H1 (cell line): ENCODE measurements around the gene OAT. TPM values are rescaled to one million over a fixed set of nuclear protein-coding genes. Genes with fewer than 3 reads are reported as not detected.

ENCODE experiments used
- CTCF ChIA-PET: fragments of 300-600 bp; sonication (Branson Sonifier 250); formaldehyde crosslinking; loops from one replicate; lab custom pipeline; 2021; ENCODE audit not compliant: partially characterized antibody; lab: Charles Lee
- POLR2A ChIA-PET: fragments of 300-600 bp; sonication (Branson Sonifier 250); formaldehyde crosslinking; loops from one replicate; lab custom pipeline; 2021; ENCODE audit warnings: inconsistent platforms; ENCODE audit not compliant: partially characterized antibody; lab: Charles Lee
- DNase-seq, 2 experiments: peaks; one replicate each; pipeline versions ENCODE4 v3.0.0 to v3.0.0-alpha.2; 2010 to 2022; ENCODE audit warnings: low spot score in 2 of 2, low read depth in 1 of 2, mixed read lengths in 1 of 2
- FAIRE-seq: peaks from 2 replicates; lab custom pipeline; 2011; peaks lifted over from hg19 to GRCh38; lab: Jason Lieb, UNC
- H2AFZ ChIP-seq: 2 replicates; pipeline ENCODE4 v1.8.1; 2012; ENCODE audit warnings: low read length, inconsistent platforms
- H2AK5ac ChIP-seq: 2 replicates; pipeline ENCODE4 v1.6.1; 2013; ENCODE audit warnings: low read depth, low read length
- H2BK120ac ChIP-seq: replicated peaks from 2 replicates; pipeline ENCODE3; 2013; ENCODE audit warnings: low read depth, low read length, inconsistent platforms
- H2BK12ac ChIP-seq: 2 replicates; pipeline ENCODE4 v1.6.1; 2013; ENCODE audit warnings: low read depth, low read length
- H2BK15ac ChIP-seq: 2 replicates; pipeline ENCODE4 v1.6.1; 2013; ENCODE audit warnings: low read length
- H2BK20ac ChIP-seq: 2 replicates; pipeline ENCODE4 v1.6.1; 2013; ENCODE audit warnings: low read length
- H2BK5ac ChIP-seq: 2 replicates; pipeline ENCODE4 v1.6.1; 2013; ENCODE audit warnings: low read depth, low read length
- H3K14ac ChIP-seq: 2 replicates; pipeline ENCODE4 v1.6.1; 2013; ENCODE audit warnings: inconsistent platforms; ENCODE audit not compliant: insufficient read length
- H3K18ac ChIP-seq: 2 replicates; pipeline ENCODE4 v1.6.1; 2013; ENCODE audit warnings: low read length; ENCODE audit errors: extremely low read depth
- H3K23ac ChIP-seq: 2 replicates; pipeline ENCODE4 v1.6.1; 2013; ENCODE audit warnings: inconsistent platforms; ENCODE audit not compliant: insufficient read length
- H3K23me2 ChIP-seq: 2 replicates; pipeline ENCODE4 v1.6.1; 2013; ENCODE audit warnings: low read depth, low read length
- H3K27ac ChIP-seq: 2 replicates; pipeline ENCODE4 v1.6.1; 2011; ENCODE audit warnings: low read depth, low read length, inconsistent platforms
- H3K27me3 ChIP-seq, 4 experiments: replicated peaks in 1 of 4; 1 replicate in 1 of 4; 2 replicates in 3 of 4; pipeline versions ENCODE4 v1.6.1 to v1.8.1; 2011 to 2013; ENCODE audit warnings: low read length in 3 of 4, mild to moderate bottlenecking in 3 of 4, inconsistent platforms in 2 of 4, mixed read lengths in 2 of 4, moderate library complexity in 1 of 4; ENCODE audit not compliant: control insufficient read depth in 3 of 4, insufficient read depth in 3 of 4; ENCODE audit errors: extremely low read depth in 1 of 4
- H3K36me3 ChIP-seq, 4 experiments: 2 replicates each; pipeline versions ENCODE4 v1.6.1 to v1.8.1; 2011 to 2013; ENCODE audit warnings: mild to moderate bottlenecking in 4 of 4, low read length in 3 of 4, moderate library complexity in 2 of 4, control low read depth in 1 of 4, inconsistent platforms in 1 of 4; ENCODE audit not compliant: insufficient read depth in 4 of 4, control insufficient read depth in 2 of 4
- H3K4ac ChIP-seq: replicated peaks from 2 replicates; pipeline ENCODE3; 2013; ENCODE audit warnings: low read length, low read depth, mixed read lengths, inconsistent platforms; ENCODE audit not compliant: insufficient read length
- H3K4me1 ChIP-seq, 4 experiments: replicated peaks in 1 of 4; 1 replicate in 1 of 4; 2 replicates in 3 of 4; pipeline versions ENCODE4 v1.6.1 to v1.8.1; 2011 to 2013; ENCODE audit warnings: low read length in 3 of 4, inconsistent platforms in 2 of 4, mixed read lengths in 1 of 4; ENCODE audit not compliant: insufficient read depth in 4 of 4, control insufficient read depth in 3 of 4
- H3K4me2 ChIP-seq, 2 experiments: 2 replicates each; pipeline versions ENCODE4 v1.6.1 to v1.8.1; 2011 to 2013; ENCODE audit warnings: low read depth in 2 of 2, low read length in 2 of 2, control low read depth in 1 of 2, inconsistent platforms in 1 of 2, mild to moderate bottlenecking in 1 of 2; ENCODE audit not compliant: insufficient read depth in 1 of 2
- H3K4me3 ChIP-seq, 4 experiments: fragments of 200-600, 300-600 bp in 1 of 4; sonication (generic), shearing (Covaris generic), sonication (Bioruptor Twin) in 1 of 4; 2 replicates each; pipeline versions ENCODE4 v1.5.1 to v1.8.1; 2011 to 2016; ENCODE audit warnings: low read length in 4 of 4, low read depth in 3 of 4, control low read depth in 2 of 4, inconsistent platforms in 2 of 4, mild to moderate bottlenecking in 2 of 4, mixed read lengths in 1 of 4, moderate library complexity in 1 of 4; ENCODE audit not compliant: insufficient read depth in 2 of 4; ENCODE audit errors: extremely low read depth in 1 of 4
- H3K56ac ChIP-seq: replicated peaks from 2 replicates; pipeline ENCODE3; 2013; ENCODE audit warnings: low read depth, mild to moderate bottlenecking, mixed read lengths, low read length, inconsistent platforms; ENCODE audit not compliant: insufficient read length
- H3K79me1 ChIP-seq: 2 replicates; pipeline ENCODE4 v1.6.1; 2013; ENCODE audit warnings: low read depth, low read length, control low read depth
- H3K79me2 ChIP-seq, 2 experiments: 2 replicates each; pipeline versions ENCODE4 v1.6.1 to v1.8.1; 2012 to 2013; ENCODE audit warnings: low read length in 2 of 2, mild to moderate bottlenecking in 2 of 2, inconsistent platforms in 1 of 2; ENCODE audit not compliant: insufficient read depth in 2 of 2, control insufficient read depth in 1 of 2
- H3K9ac ChIP-seq, 4 experiments: replicated peaks in 1 of 4; 1 replicate in 1 of 4; 2 replicates in 3 of 4; pipeline versions ENCODE4 v1.6.1 to v1.8.1; 2011 to 2013; ENCODE audit warnings: low read depth in 3 of 4, low read length in 3 of 4, control low read depth in 2 of 4, mild to moderate bottlenecking in 2 of 4, moderate library complexity in 2 of 4, inconsistent platforms in 1 of 4; ENCODE audit errors: extremely low read depth in 1 of 4
- H3K9me3 ChIP-seq, 2 experiments: 2 replicates each; pipeline versions ENCODE4 v1.6.1 to v1.8.1; 2012 to 2013; ENCODE audit warnings: mild to moderate bottlenecking in 2 of 2, moderate library complexity in 2 of 2, control low read depth in 1 of 2, inconsistent platforms in 1 of 2, low read depth in 1 of 2, low read length in 1 of 2, mixed read lengths in 1 of 2; ENCODE audit not compliant: insufficient read depth in 2 of 2
- H4K20me1 ChIP-seq, 2 experiments: replicated peaks in 1 of 2; 2 replicates each; pipeline versions ENCODE3 to v1.8.1; 2011 to 2013; ENCODE audit warnings: inconsistent platforms in 2 of 2, low read length in 2 of 2, mild to moderate bottlenecking in 1 of 2; ENCODE audit not compliant: insufficient read depth in 2 of 2, control insufficient read depth in 1 of 2
- H4K5ac ChIP-seq: 2 replicates; pipeline ENCODE4 v1.6.1; 2013; ENCODE audit warnings: low read length, low read depth, mixed read lengths, inconsistent platforms; ENCODE audit not compliant: insufficient read length
- H4K8ac ChIP-seq: 2 replicates; pipeline ENCODE4 v1.8.0; 2013; ENCODE audit warnings: mild to moderate bottlenecking, moderate library complexity, low read length, inconsistent platforms; ENCODE audit not compliant: insufficient read depth; ENCODE audit errors: extremely low read depth
- H4K91ac ChIP-seq: replicated peaks from 2 replicates; pipeline ENCODE3; 2013; ENCODE audit warnings: low read length, mixed read lengths, inconsistent platforms; ENCODE audit not compliant: insufficient read length
- ATF2 ChIP-seq: IDR thresholded peaks from 2 replicates; pipeline ENCODE4 v1.6.1; 2012; ENCODE audit warnings: low read length, inconsistent platforms
- BACH1 ChIP-seq: IDR thresholded peaks from 2 replicates; pipeline ENCODE4 v1.6.1; 2012; ENCODE audit warnings: low read length, improper control_type of control experiment
- CBX8 ChIP-seq: fragments of 300-800, 300-1000 bp; sonication (generic); IDR thresholded peaks from 2 replicates; pipeline ENCODE4 v1.7.1; 2016; ENCODE audit warnings: low read depth, low read length, borderline replicate concordance
- CTBP2 ChIP-seq: IDR thresholded peaks from 2 replicates; pipeline ENCODE4 v1.7.0; 2011; ENCODE audit warnings: borderline replicate concordance, mild to moderate bottlenecking, moderate library complexity, mixed read lengths, low read length; ENCODE audit not compliant: insufficient read depth, insufficient read length
- EGR1 ChIP-seq: IDR thresholded peaks from 2 replicates; pipeline ENCODE4 v1.6.1; 2011; ENCODE audit warnings: low read depth, low read length, borderline replicate concordance
- PHF8 ChIP-seq: fragments of 200-600 bp; sonication (generic); conservative IDR thresholded peaks from 2 replicates; pipeline ENCODE4 v1.7.1; 2012; ENCODE audit warnings: low read depth, mild to moderate bottlenecking, inconsistent platforms, low read length, moderate library complexity
- POLR2A ChIP-seq, 2 experiments: IDR thresholded peaks; 1 replicate in 1 of 2; 2 replicates in 1 of 2; pipeline ENCODE4 v1.6.1; 2011; ENCODE audit warnings: low read depth in 2 of 2, low read length in 2 of 2, mild to moderate bottlenecking in 2 of 2; ENCODE audit errors: control extremely low read depth in 1 of 2
- POU5F1 ChIP-seq: IDR thresholded peaks from 2 replicates; pipeline ENCODE4 v1.6.1; 2011; ENCODE audit warnings: low read depth, mild to moderate bottlenecking, low read length, moderate library complexity
- RBBP5 ChIP-seq: IDR thresholded peaks from 2 replicates; pipeline ENCODE4 v1.7.1; 2012; ENCODE audit warnings: low read depth, mild to moderate bottlenecking, inconsistent platforms, low read length, moderate library complexity, borderline replicate concordance
- SP1 ChIP-seq: IDR thresholded peaks from 2 replicates; pipeline ENCODE4 v1.6.1; 2011; ENCODE audit warnings: low read depth, low read length
- polyA plus RNA-seq, 7 experiments: library from polyadenylated mRNA; depleted of rRNA in 3 of 7; stranded (reverse) in 5 of 7; unstranded in 2 of 7; fragments of >200 nt in 5 of 7; fragments of 200-250 nt in 2 of 7; gene quantifications; 1 replicate in 5 of 7; 2 replicates in 1 of 7; 4 replicates in 1 of 7; pipeline versions ENCODE4 v1.2.1 to v1.2.3, GENCODE V29; 2011 to 2013; ENCODE audit warnings: missing spikeins in 2 of 7, mixed read lengths in 2 of 7
- total RNA-seq: library from RNA; stranded (reverse); fragmentation: NEBNext Ultra II Directional; extraction: Animal tissue kit (Norgen Biotek cat#: 25700); gene quantifications from 2 replicates; pipeline ENCODE4 v1.2.1, GENCODE V29; 2021
- TF ChIP-seq, protein P1 (sequence below), 3 experiments: IDR thresholded peaks; 1 replicate in 2 of 3; 2 replicates in 1 of 3; pipeline versions ENCODE4 v1.5.1 to v1.6.1; 2011; ENCODE audit warnings: low read length in 3 of 3, mild to moderate bottlenecking in 3 of 3, inconsistent platforms in 2 of 3, low read depth in 1 of 3, moderate library complexity in 1 of 3; ENCODE audit not compliant: insufficient read depth in 1 of 3; ENCODE audit errors: control extremely low read depth in 1 of 3

Gene OAT
- total and polyA plus RNA-seq, 2 of the 8 experiments (the other 6 are each of a cell fraction or from before 2014, with no cell fraction given), result 67.8 to 121 TPM

- Histone ChIP-seq H4K5ac (no peak overlapping the region), H3K23me2 (no peaks in the 10 kb centered on the region), H2BK5ac (no peak overlapping the region), H3K56ac (no peak overlapping the region), H4K91ac (no peak overlapping the region), H4K20me1 (no peaks in the 10 kb centered on the region), H3K18ac (no peak overlapping the region), H2BK20ac (no peak overlapping the region), H2AFZ (no peak overlapping the region), H3K4ac (no peak overlapping the region), H3K27ac (no peak overlapping the region), H3K9me3 (no peaks in the 10 kb centered on the region), H2BK15ac (no peak overlapping the region), H3K36me3 (peaks cover 2 to 35% (median 13%) of the 10 kb centered on the region in 4 experiments), H2AK5ac (no peak overlapping the region), H3K9ac (no peak overlapping the region), H4K8ac (no peak overlapping the region), H2BK12ac (no peak overlapping the region), H3K23ac (no peak overlapping the region), H3K4me2 (no peak overlapping the region), H3K14ac (no peak overlapping the region), H2BK120ac (no peak overlapping the region), H3K79me2 (peaks cover 2 to 28% of the 10 kb centered on the region in 2 experiments; a peak in 3 of 4 replicates), H3K79me1 (no peaks in the 10 kb centered on the region; the same call in 1 of the 2 replicates), H3K4me3 (no peak overlapping the region), H3K27me3 (no peaks in the 10 kb centered on the region), H3K4me1 (no peaks in the 10 kb centered on the region)
- DNase-seq (no peak), FAIRE-seq (no peak)
- CTCF ChIA-PET, result interaction anchor here (1.2 to 1.5 kb wide), 2 partner anchors 10 to 39 kb away, joined by 3 to 5 read pairs; no protein-coding TSS in a partner anchor
- POLR2A ChIA-PET, result interaction anchor here (1.0 kb wide), 1 partner anchor 10 kb away, joined by 3 read pairs; the partner anchor contains the start of gene OAT
- TF ChIP-seq POLR2A (IDR thresholded peaks at IDR 0.05; ENCODE audit: control extremely low read depth in 1 of 2, low read depth in 2 of 2, low read length in 2 of 2), result no peak
- TF ChIP-seq SP1, result no peak
- no peak for TF ChIP-seq RBBP5
- no peak for TF ChIP-seq PHF8
- TF ChIP-seq CTBP2, result no peak
- no peak for TF ChIP-seq BACH1
- no peak for TF ChIP-seq CBX8
- TF ChIP-seq POU5F1, result no peak
- no peak for TF ChIP-seq ATF2
- TF ChIP-seq, protein P1, sequence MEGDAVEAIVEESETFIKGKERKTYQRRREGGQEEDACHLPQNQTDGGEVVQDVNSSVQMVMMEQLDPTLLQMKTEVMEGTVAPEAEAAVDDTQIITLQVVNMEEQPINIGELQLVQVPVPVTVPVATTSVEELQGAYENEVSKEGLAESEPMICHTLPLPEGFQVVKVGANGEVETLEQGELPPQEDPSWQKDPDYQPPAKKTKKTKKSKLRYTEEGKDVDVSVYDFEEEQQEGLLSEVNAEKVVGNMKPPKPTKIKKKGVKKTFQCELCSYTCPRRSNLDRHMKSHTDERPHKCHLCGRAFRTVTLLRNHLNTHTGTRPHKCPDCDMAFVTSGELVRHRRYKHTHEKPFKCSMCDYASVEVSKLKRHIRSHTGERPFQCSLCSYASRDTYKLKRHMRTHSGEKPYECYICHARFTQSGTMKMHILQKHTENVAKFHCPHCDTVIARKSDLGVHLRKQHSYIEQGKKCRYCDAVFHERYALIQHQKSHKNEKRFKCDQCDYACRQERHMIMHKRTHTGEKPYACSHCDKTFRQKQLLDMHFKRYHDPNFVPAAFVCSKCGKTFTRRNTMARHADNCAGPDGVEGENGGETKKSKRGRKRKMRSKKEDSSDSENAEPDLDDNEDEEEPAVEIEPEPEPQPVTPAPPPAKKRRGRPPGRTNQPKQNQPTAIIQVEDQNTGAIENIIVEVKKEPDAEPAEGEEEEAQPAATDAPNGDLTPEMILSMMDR (IDR thresholded peaks at IDR 0.05; ENCODE audit: control extremely low read depth in 1 of 3, insufficient read depth in 1 of 3, low read depth in 1 of 3, low read length in 3 of 3), result no peak
- TF ChIP-seq EGR1, result no peak
Observed at GRCh38 chr10:124409696-124410095, 9.0 kb downstream of the OAT start.
